H9 (cell line): Measurements from ENCODE around the gene FAM170A. TPM values are rescaled to one million over a fixed set of nuclear protein-coding genes. Genes with fewer than 3 reads are reported as not detected.

Experiments used
- DNase-seq: peaks from one replicate; pipeline ENCODE4 v3.0.0-alpha.2; 2017
- H2AFZ ChIP-seq: one replicate; pipeline ENCODE4 v1.6.1; 2013; ENCODE audit warnings: mild to moderate bottlenecking, low read length, control low read depth, moderate library complexity
- H2AK5ac ChIP-seq: 2 replicates; pipeline ENCODE4 v1.6.1; 2013; ENCODE audit warnings: low read length, control low read depth, mixed read lengths; ENCODE audit not compliant: insufficient read length
- H2BK120ac ChIP-seq: one replicate; pipeline ENCODE4 v1.6.1; 2013; ENCODE audit warnings: low read depth, mild to moderate bottlenecking, low read length, control low read depth, inconsistent platforms; ENCODE audit not compliant: poor library complexity, severe bottlenecking
- H2BK12ac ChIP-seq: 2 replicates; pipeline ENCODE4 v1.6.1; 2013; ENCODE audit warnings: low read length, control low read depth, mixed read lengths, low read depth; ENCODE audit not compliant: insufficient read length
- H2BK15ac ChIP-seq: 2 replicates; pipeline ENCODE4 v1.6.1; 2013; ENCODE audit warnings: low read depth, low read length, control low read depth
- H2BK20ac ChIP-seq: one replicate; pipeline ENCODE4 v1.6.1; 2013; ENCODE audit warnings: low read depth, mild to moderate bottlenecking, low read length, control low read depth, inconsistent platforms; ENCODE audit not compliant: poor library complexity, severe bottlenecking
- H2BK5ac ChIP-seq: 2 replicates; pipeline ENCODE4 v1.6.1; 2013; ENCODE audit warnings: low read length, control low read depth, mixed read lengths; ENCODE audit not compliant: insufficient read length
- H3K14ac ChIP-seq: 2 replicates; pipeline ENCODE4 v1.6.1; 2013; ENCODE audit warnings: low read length, control low read depth; ENCODE audit not compliant: insufficient read depth
- H3K18ac ChIP-seq: 2 replicates; pipeline ENCODE4 v1.6.1; 2013; ENCODE audit warnings: low read depth, mild to moderate bottlenecking, mixed read lengths, low read length, control low read depth; ENCODE audit not compliant: insufficient read length
- H3K23ac ChIP-seq: 2 replicates; pipeline ENCODE4 v1.6.1; 2013; ENCODE audit warnings: low read length, control low read depth, mixed read lengths, low read depth; ENCODE audit not compliant: insufficient read length
- H3K23me2 ChIP-seq: 2 replicates; pipeline ENCODE4 v1.6.1; 2013; ENCODE audit warnings: low read depth, mild to moderate bottlenecking, mixed read lengths, low read length, control low read depth; ENCODE audit not compliant: insufficient read length, poor library complexity, severe bottlenecking
- H3K27ac ChIP-seq: 2 replicates; pipeline ENCODE4 v1.5.1; 2013; ENCODE audit warnings: low read length, control low read depth, mixed read lengths, low read depth; ENCODE audit not compliant: insufficient read length
- H3K27me3 ChIP-seq: 2 replicates; pipeline ENCODE4 v1.6.1; 2013; ENCODE audit warnings: low read length, control low read depth, inconsistent platforms; ENCODE audit not compliant: insufficient read depth
- H3K4ac ChIP-seq: 2 replicates; pipeline ENCODE4 v1.6.1; 2013; ENCODE audit warnings: low read depth, mild to moderate bottlenecking, control low read depth, inconsistent platforms, low read length, moderate library complexity
- H3K4me1 ChIP-seq: 2 replicates; pipeline ENCODE4 v1.6.1; 2013; ENCODE audit warnings: low read length, control low read depth, inconsistent platforms; ENCODE audit not compliant: insufficient read depth
- H3K4me2 ChIP-seq: 2 replicates; pipeline ENCODE4 v1.6.1; 2013; ENCODE audit warnings: low read length, control low read depth, mixed read lengths; ENCODE audit not compliant: insufficient read length, insufficient read depth
- H3K56ac ChIP-seq: 2 replicates; pipeline ENCODE4 v1.6.1; 2013; ENCODE audit warnings: low read depth, mild to moderate bottlenecking, mixed read lengths, low read length, control low read depth; ENCODE audit not compliant: insufficient read length
- H3K79me1 ChIP-seq: 2 replicates; pipeline ENCODE4 v1.6.1; 2013; ENCODE audit warnings: low read depth, mild to moderate bottlenecking, moderate library complexity, low read length, control low read depth, inconsistent platforms; ENCODE audit not compliant: insufficient read depth, poor library complexity, severe bottlenecking
- H3K79me2 ChIP-seq: 2 replicates; pipeline ENCODE4 v1.6.1; 2013; ENCODE audit warnings: low read length, control low read depth, inconsistent platforms; ENCODE audit not compliant: insufficient read depth
- H3K9ac ChIP-seq: 2 replicates; pipeline ENCODE4 v1.6.1; 2013; ENCODE audit warnings: low read length, control low read depth, mixed read lengths; ENCODE audit not compliant: insufficient read length; ENCODE audit errors: extremely low read depth
- H3K9me3 ChIP-seq: one replicate; pipeline ENCODE4 v1.6.1; 2013; ENCODE audit warnings: low read depth, low read length, inconsistent platforms; ENCODE audit not compliant: control insufficient read depth
- H3T11ph ChIP-seq: one replicate; pipeline ENCODE4 v1.6.1; 2013; ENCODE audit warnings: mild to moderate bottlenecking, low read length, control low read depth, inconsistent platforms
- H4K20me1 ChIP-seq: one replicate; pipeline ENCODE4 v1.6.1; 2013; ENCODE audit not compliant: control insufficient read depth, insufficient read length, insufficient read depth
- H4K5ac ChIP-seq: 2 replicates; pipeline ENCODE4 v1.6.1; 2013; ENCODE audit warnings: low read depth, mild to moderate bottlenecking, mixed read lengths, low read length, control low read depth; ENCODE audit not compliant: insufficient read length
- H4K8ac ChIP-seq: replicated peaks from 2 replicates; pipeline ENCODE4 v1.6.1; 2013; ENCODE audit warnings: low read length, control low read depth, mixed read lengths, low read depth; ENCODE audit not compliant: insufficient read length
- H4K91ac ChIP-seq: 2 replicates; pipeline ENCODE4 v1.6.1; 2013; ENCODE audit warnings: low read depth, mild to moderate bottlenecking, moderate library complexity, mixed read lengths, low read length, control low read depth; ENCODE audit not compliant: insufficient read length
- H3K27ac Mint-ChIP-seq, 3 experiments: 2 replicates in 2 of 3; 3 replicates in 1 of 3; pipeline ENCODE4 v1.8.0; 2020 to 2021; ENCODE audit warnings: mixed read lengths in 3 of 3, mild to moderate bottlenecking in 1 of 3, moderate library complexity in 1 of 3
- H3K27me3 Mint-ChIP-seq: 2 replicates; pipeline ENCODE4 v1.8.0; 2021; ENCODE audit warnings: low read depth, mild to moderate bottlenecking, moderate library complexity, mixed read lengths
- H3K36me3 Mint-ChIP-seq, 3 experiments: 2 replicates in 2 of 3; 3 replicates in 1 of 3; pipeline ENCODE4 v1.8.0; 2020 to 2021; ENCODE audit warnings: low read depth in 3 of 3, mixed read lengths in 3 of 3; ENCODE audit not compliant: insufficient read depth in 1 of 3
- H3K4me1 Mint-ChIP-seq, 2 experiments: 2 replicates each; pipeline ENCODE4 v1.8.0; 2020; ENCODE audit warnings: mixed read lengths in 2 of 2
- H3K4me3 Mint-ChIP-seq, 2 experiments: 2 replicates in 1 of 2; 3 replicates in 1 of 2; pipeline ENCODE4 v1.8.0; 2020 to 2021; ENCODE audit warnings: mild to moderate bottlenecking in 2 of 2, mixed read lengths in 2 of 2, moderate library complexity in 1 of 2
- H3K9me3 Mint-ChIP-seq, 2 experiments: 2 replicates in 1 of 2; 3 replicates in 1 of 2; pipeline ENCODE4 v1.8.0; 2020; ENCODE audit warnings: mild to moderate bottlenecking in 2 of 2, mixed read lengths in 2 of 2, moderate library complexity in 1 of 2
- WGBS: extraction: QIAGEN DNeasy Blood & Tissue Kit; methylation state at CpG from one replicate; pipeline ENCODE4 v1.1.7; 2013; ENCODE audit warnings: missing lambda C conversion rate, low lambda C conversion rate, mixed read lengths; ENCODE audit not compliant: insufficient read length; ENCODE audit errors: extremely low coverage; 5-methylcytosine and 5-hydroxymethylcytosine counted together
- long read RNA-seq: library from polyadenylated mRNA; unstranded; transcript quantifications from one replicate; pipeline ENCODE4 v2.0.0, GENCODE V29; 2020
- total RNA-seq: library from RNA; stranded (reverse); gene quantifications from 2 replicates; pipeline ENCODE4 v1.2.1, GENCODE V29; 2021
- TF ChIP-seq, protein P1 (sequence below): fragments of 200-600 bp; sonication (generic); conservative IDR thresholded peaks from 3 replicates; pipeline ENCODE4 v1.8.0; 2021; ENCODE audit warnings: antibody characterized with exemption, mild to moderate bottlenecking

Gene FAM170A, protein sequence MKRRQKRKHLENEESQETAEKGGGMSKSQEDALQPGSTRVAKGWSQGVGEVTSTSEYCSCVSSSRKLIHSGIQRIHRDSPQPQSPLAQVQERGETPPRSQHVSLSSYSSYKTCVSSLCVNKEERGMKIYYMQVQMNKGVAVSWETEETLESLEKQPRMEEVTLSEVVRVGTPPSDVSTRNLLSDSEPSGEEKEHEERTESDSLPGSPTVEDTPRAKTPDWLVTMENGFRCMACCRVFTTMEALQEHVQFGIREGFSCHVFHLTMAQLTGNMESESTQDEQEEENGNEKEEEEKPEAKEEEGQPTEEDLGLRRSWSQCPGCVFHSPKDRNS
- not detected in 2 replicates for total RNA-seq
- long read RNA-seq: 0 reads

DNA sequence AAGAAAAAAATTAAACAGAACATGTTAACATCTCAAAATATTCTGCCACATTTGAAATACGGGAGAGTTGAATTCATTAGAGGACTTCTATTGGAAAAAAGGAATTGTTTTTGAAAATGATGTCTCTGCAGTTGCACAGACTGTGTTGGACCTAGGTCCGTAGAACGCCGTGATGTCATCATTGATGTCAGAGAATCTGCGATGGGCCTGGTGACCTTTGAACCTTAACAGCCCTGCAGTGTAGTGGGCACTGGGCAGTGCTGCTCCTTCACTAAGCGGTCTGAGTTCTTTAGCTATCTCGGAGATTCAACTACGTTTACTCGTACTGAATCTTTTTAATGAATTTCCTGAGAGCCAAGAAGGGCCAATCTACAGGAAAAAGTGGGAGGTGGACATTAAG is at the start of gene FAM170A:
Gene FAM170A (plus strand): TSS at position 220 of the 400 bp plus-strand sequence. CDS start 211 bp downstream, outside the sequence.
- Histone ChIP-seq H2BK20ac (no peak within 1 kb of the TSS), H4K91ac (no peak within 1 kb of the TSS), H3K9me3 (no peaks in the 10 kb centered on the region), H2BK5ac (no peak within 1 kb of the TSS), H3K23ac (no peak within 1 kb of the TSS), H3K79me1 (no peaks in the 10 kb centered on the region), H2BK120ac (no peak within 1 kb of the TSS), H3K4me1 (no peaks in the 10 kb centered on the region), H3K56ac (no peak within 1 kb of the TSS), H3K14ac (no peak within 1 kb of the TSS), H4K8ac (no peak within 1 kb of the TSS), H3K18ac (no peak within 1 kb of the TSS), H2AFZ (no peak within 1 kb of the TSS), H3K23me2 (no peaks in the 10 kb centered on the region), H3K4ac (no peak within 1 kb of the TSS), H3K4me2 (no peak within 1 kb of the TSS), H2BK15ac (no peak within 1 kb of the TSS), H3T11ph (no peak within 1 kb of the TSS), H2AK5ac (no peak within 1 kb of the TSS), H3K27ac (no peak within 1 kb of the TSS), H4K20me1 (no peaks in the 10 kb centered on the region), H3K79me2 (no peaks in the 10 kb centered on the region), H2BK12ac (no peak within 1 kb of the TSS), H3K9ac (no peak within 1 kb of the TSS), H4K5ac (no peak within 1 kb of the TSS), H3K27me3 (no peaks in the 10 kb centered on the region)
- WGBS: no CpG with 5 or more reads among the region's 9 CpGs
- Mint-ChIP-seq H3K27me3 (no peaks in the 10 kb centered on the region), H3K27ac (no peak within 1 kb of the TSS; a peak in 1 of 7 replicates), H3K9me3 (no peaks in the 10 kb centered on the region), H3K4me3 (no peak within 1 kb of the TSS), H3K4me1 (peaks cover 3 to 4% of the 10 kb centered on the region in 2 experiments; a peak in 3 of 4 replicates), H3K36me3 (no peaks in the 10 kb centered on the region; a peak in 1 of 7 replicates)
- DNase-seq: no peak
- TF ChIP-seq, protein P1, sequence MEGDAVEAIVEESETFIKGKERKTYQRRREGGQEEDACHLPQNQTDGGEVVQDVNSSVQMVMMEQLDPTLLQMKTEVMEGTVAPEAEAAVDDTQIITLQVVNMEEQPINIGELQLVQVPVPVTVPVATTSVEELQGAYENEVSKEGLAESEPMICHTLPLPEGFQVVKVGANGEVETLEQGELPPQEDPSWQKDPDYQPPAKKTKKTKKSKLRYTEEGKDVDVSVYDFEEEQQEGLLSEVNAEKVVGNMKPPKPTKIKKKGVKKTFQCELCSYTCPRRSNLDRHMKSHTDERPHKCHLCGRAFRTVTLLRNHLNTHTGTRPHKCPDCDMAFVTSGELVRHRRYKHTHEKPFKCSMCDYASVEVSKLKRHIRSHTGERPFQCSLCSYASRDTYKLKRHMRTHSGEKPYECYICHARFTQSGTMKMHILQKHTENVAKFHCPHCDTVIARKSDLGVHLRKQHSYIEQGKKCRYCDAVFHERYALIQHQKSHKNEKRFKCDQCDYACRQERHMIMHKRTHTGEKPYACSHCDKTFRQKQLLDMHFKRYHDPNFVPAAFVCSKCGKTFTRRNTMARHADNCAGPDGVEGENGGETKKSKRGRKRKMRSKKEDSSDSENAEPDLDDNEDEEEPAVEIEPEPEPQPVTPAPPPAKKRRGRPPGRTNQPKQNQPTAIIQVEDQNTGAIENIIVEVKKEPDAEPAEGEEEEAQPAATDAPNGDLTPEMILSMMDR: no peak
